K562 (cell line): ENCODE measurements around the gene SLC12A6. TPM values are rescaled to one million over a fixed set of nuclear protein-coding genes. Genes with fewer than 3 reads are reported as not detected.

Experiments
- ATAC-seq: fragments of 200-7000 bp; cut with Tn5 transposase; 3 replicates; pipeline ENCODE4 v1.9.1; 2020; ENCODE audit warnings: moderate library complexity
- BruUV-seq: library from RNA; stranded (reverse); fragments of 400-500 nt; replicated peaks from 2 replicates; lab custom pipeline; 2021; lab: Mats Ljungman, UMichigan
- CTCF ChIA-PET: fragments of 300-600 bp; formaldehyde crosslinking; extraction: SDS; loops from one replicate; lab custom pipeline; 2021; ENCODE audit warnings: low intra/inter-chr PET ratio; lab: Yijun Ruan, JAX
- POLR2A ChIA-PET: fragments of 300-600, 350-650 bp; sonication (Branson Sonifier 250); formaldehyde crosslinking; extraction: SDS; loops from one replicate; lab custom pipeline; 2021; ENCODE audit warnings: antibody characterized with exemption, inconsistent platforms; lab: Yijun Ruan, JAX
- DNase-seq, 4 experiments: peaks; one replicate each; pipeline versions ENCODE4 v3.0.0 to v3.0.0-alpha.2; 2011 to 2018; ENCODE audit warnings: low spot score in 3 of 4, mixed read lengths in 3 of 4; ENCODE audit errors: extremely low read depth in 1 of 4
- FAIRE-seq: peaks from 2 replicates; lab custom pipeline; 2011; peaks lifted over from hg19 to GRCh38; lab: Jason Lieb, UNC
- H2AFZ ChIP-seq: 2 replicates; pipeline ENCODE4 v1.6.0; 2011; ENCODE audit warnings: low read depth, low read length, control low read depth, inconsistent platforms
- H3K27ac ChIP-seq: fragments of 200-600 bp; 3 replicates; pipeline ENCODE4 v1.8.0; 2011; ENCODE audit warnings: low read depth, mild to moderate bottlenecking, control low read depth, inconsistent platforms, low read length, moderate library complexity, mixed read lengths; ENCODE audit errors: extremely low read depth
- H3K27me3 ChIP-seq, 2 experiments: fragments of 300-600 bp in 1 of 2; 2 replicates in 1 of 2; 3 replicates in 1 of 2; pipeline versions ENCODE4 v1.6.0 to v1.8.0; 2011; ENCODE audit warnings: inconsistent platforms in 2 of 2, low read length in 2 of 2, mild to moderate bottlenecking in 1 of 2, mixed read lengths in 1 of 2, moderate library complexity in 1 of 2; ENCODE audit not compliant: control insufficient read depth in 2 of 2, insufficient read depth in 2 of 2
- H3K36me3 ChIP-seq: fragments of 300-600 bp; 3 replicates; pipeline ENCODE4 v1.8.0; 2011; ENCODE audit warnings: mild to moderate bottlenecking, low read length, inconsistent platforms; ENCODE audit not compliant: control insufficient read depth, insufficient read depth
- H3K4me1 ChIP-seq, 2 experiments: fragments of 200-600 bp in 1 of 2; replicated peaks in 1 of 2; 2 replicates in 1 of 2; 3 replicates in 1 of 2; pipeline versions ENCODE4 v1.5.1 to v1.8.0; 2011; ENCODE audit warnings: inconsistent platforms in 2 of 2, low read length in 2 of 2, mild to moderate bottlenecking in 1 of 2, mixed read lengths in 1 of 2, moderate library complexity in 1 of 2; ENCODE audit not compliant: control insufficient read depth in 2 of 2, insufficient read depth in 2 of 2
- H3K4me2 ChIP-seq: 2 replicates; pipeline ENCODE4 v1.6.1; 2011; ENCODE audit warnings: low read length, control low read depth, inconsistent platforms, mixed read lengths; ENCODE audit not compliant: insufficient read depth
- H3K4me3 ChIP-seq: fragments of 200-600 bp; sonication (generic), shearing (Covaris generic); 2 replicates; pipeline ENCODE4 v1.5.1; 2016; ENCODE audit warnings: control low read depth, inconsistent platforms
- H3K79me2 ChIP-seq: fragments of 200-600 bp; 3 replicates; pipeline ENCODE4 v1.8.0; 2011; ENCODE audit warnings: low read length, inconsistent platforms; ENCODE audit not compliant: control insufficient read depth, insufficient read depth
- H3K9ac ChIP-seq, 2 experiments: 2 replicates each; pipeline versions ENCODE4 v1.6.0 to v1.6.1; 2011; ENCODE audit warnings: low read depth in 2 of 2, low read length in 2 of 2, control low read depth in 1 of 2, inconsistent platforms in 1 of 2, mild to moderate bottlenecking in 1 of 2, mixed read lengths in 1 of 2; ENCODE audit not compliant: insufficient read depth in 1 of 2
- H3K9me1 ChIP-seq: one replicate; pipeline ENCODE4 v1.6.0; 2011; ENCODE audit warnings: inconsistent platforms, mild to moderate bottlenecking, low read length, moderate library complexity; ENCODE audit not compliant: control insufficient read depth, insufficient read depth
- H3K9me3 ChIP-seq: replicated peaks from 2 replicates; pipeline ENCODE4 v1.5.1; 2011; ENCODE audit warnings: low read depth, low read length, inconsistent platforms; ENCODE audit not compliant: control insufficient read depth, insufficient read depth
- H4K20me1 ChIP-seq: replicated peaks from 2 replicates; pipeline ENCODE4 v1.6.1; 2011; ENCODE audit warnings: low read length, inconsistent platforms, mixed read lengths; ENCODE audit not compliant: control insufficient read depth, insufficient read depth
- ATF7 ChIP-seq: fragments of 450-650 bp; IDR thresholded peaks from 2 replicates; pipeline ENCODE4 v1.7.1; 2014; ENCODE audit warnings: mild to moderate bottlenecking, moderate library complexity
- CBX5 ChIP-seq: IDR thresholded peaks from 2 replicates; pipeline ENCODE4 v1.6.1; 2014; ENCODE audit warnings: low read depth, borderline replicate concordance
- CREBBP ChIP-seq: IDR thresholded peaks from one replicate; pipeline ENCODE4 v1.6.1; 2012; ENCODE audit warnings: low read depth, mild to moderate bottlenecking, control low read depth, inconsistent platforms, low read length
- CREM ChIP-seq: IDR thresholded peaks from 2 replicates; pipeline ENCODE4 v1.6.1; 2014; ENCODE audit warnings: antibody characterized with exemption, low read depth
- EGR1 ChIP-seq: fragments of 450-650 bp; conservative IDR thresholded peaks from 2 replicates; pipeline ENCODE4 v1.6.1; 2017; ENCODE audit warnings: mild to moderate bottlenecking
- HDAC1 ChIP-seq, 2 experiments: fragments of 450-650 bp; IDR thresholded peaks; 2 replicates each; pipeline ENCODE4 v1.6.1; 2016 to 2017; ENCODE audit warnings: inconsistent platforms in 1 of 2, mild to moderate bottlenecking in 1 of 2, moderate library complexity in 1 of 2
- HMG20B ChIP-seq: fragments of 250-450 bp; sonication (Bioruptor Pico); IDR thresholded peaks from 2 replicates; pipeline ENCODE4 v1.5.0; 2021; ENCODE audit warnings: mild to moderate bottlenecking
- MAZ ChIP-seq, 2 experiments: fragments of 450-650 bp in 1 of 2; sonication (generic) in 1 of 2; formaldehyde crosslinking; IDR thresholded peaks in 1 of 2; conservative IDR thresholded peaks in 1 of 2; 2 replicates each; pipeline versions ENCODE4 v1.4.0 to v1.5.0; 2020; ENCODE audit warnings: mild to moderate bottlenecking in 1 of 2, missing genetic modification reagents in 1 of 2
- MXI1 ChIP-seq: IDR thresholded peaks from 2 replicates; pipeline ENCODE4 v1.6.1; 2011; ENCODE audit warnings: low read depth, mild to moderate bottlenecking, improper control_type of control experiment, low read length
- RBBP5 ChIP-seq: fragments of 200-600 bp; sonication (generic); IDR thresholded peaks from 2 replicates; pipeline ENCODE4 v1.6.1; 2012; ENCODE audit warnings: borderline replicate concordance, mild to moderate bottlenecking, low read length, control low read depth, inconsistent platforms; ENCODE audit not compliant: insufficient read depth, poor library complexity, severe bottlenecking
- SMAD2 ChIP-seq: fragments of 150-350 bp; IDR thresholded peaks from 2 replicates; pipeline ENCODE4 v1.6.1; 2014; ENCODE audit warnings: low read depth, mild to moderate bottlenecking, low read length
- TAL1 ChIP-seq: fragments of 450-650 bp; IDR thresholded peaks from 2 replicates; pipeline ENCODE4 v1.6.1; 2016; ENCODE audit warnings: mild to moderate bottlenecking
- TRIM28 ChIP-seq: fragments of 450-650 bp; IDR thresholded peaks from 2 replicates; pipeline ENCODE4 v1.6.1; 2017
- ZNF217 ChIP-seq: sonication (generic); formaldehyde crosslinking; IDR thresholded peaks from 2 replicates; pipeline ENCODE4 v1.8.0; 2022; ENCODE audit warnings: mild to moderate bottlenecking, missing genetic modification reagents
- ZNF232 ChIP-seq: sonication (generic); formaldehyde crosslinking; IDR thresholded peaks from 2 replicates; pipeline ENCODE4 v1.8.0; 2022; ENCODE audit warnings: mild to moderate bottlenecking, missing genetic modification reagents
- ZNF445 ChIP-seq: fragments of 250-450 bp; sonication (Bioruptor Pico); IDR thresholded peaks from 2 replicates; pipeline ENCODE4 v1.4.0; 2020; ENCODE audit warnings: low read depth, mild to moderate bottlenecking, moderate library complexity
- WGBS: fragments of 100-300 bp; shearing (Covaris generic); methylation state at CpG from one replicate; pipeline ENCODE4 v1.1.6; 2016; ENCODE audit warnings: low coverage, mixed read lengths; ENCODE audit not compliant: insufficient coverage; ENCODE audit errors: missing lambda C conversion rate; 5-methylcytosine and 5-hydroxymethylcytosine counted together
- in situ Hi-C: fragments of 300-500 bp; cut with MboI; formaldehyde crosslinking; loops from 4 replicates; pipeline ENCODE4 v1.15.0; 2018; ENCODE audit warnings: inconsistent platforms, mixed read lengths
- intact Hi-C: fragments of 100-400 bp; cut with micrococcal nuclease; formaldehyde crosslinking; loops from 2 replicates; pipeline ENCODE4 v1.14.2; 2022
- polyA plus RNA-seq, 8 experiments: library from polyadenylated mRNA; depleted of rRNA in 4 of 8; stranded (reverse) in 5 of 8; unstranded in 3 of 8; fragments of >200 nt; fragmentation: Nextera tagmentation in 2 of 8; fragmentation: Illumina TruSeq in 1 of 8; extraction: Ambion mirVana in 2 of 8; extraction: Trizol in 1 of 8; gene quantifications; 2 replicates each; pipeline versions ENCODE4 v1.2.1 to v1.2.3, GENCODE V29; 2011 to 2014; ENCODE audit warnings: inconsistent platforms in 1 of 8, missing spikeins in 1 of 8
- total RNA-seq, 7 experiments: library from RNA; depleted of rRNA in 6 of 7; stranded (reverse); fragments of >200 nt in 6 of 7; fragmentation: Illumina TruSeq in 2 of 7; extraction: Trizol in 2 of 7; gene quantifications; 2 replicates each; pipeline versions ENCODE4 v1.2.1 to v1.2.3, GENCODE V29; 2011 to 2021; ENCODE audit warnings: low replicate concordance in 1 of 7
- TF ChIP-seq, protein P1 (sequence below), 2 experiments: IDR thresholded peaks; 2 replicates each; pipeline ENCODE4 v1.6.1; 2012; ENCODE audit warnings: improper control_type of control experiment in 2 of 2, low read depth in 2 of 2, low read length in 2 of 2, borderline replicate concordance in 1 of 2

SLC12A6 gene
- total and polyA plus RNA-seq, 9 of the 15 experiments (the other 6 are each of a cell fraction or from before 2014, with no cell fraction given): 1.4 to 16.4 (median 6.7) TPM

DNA sequence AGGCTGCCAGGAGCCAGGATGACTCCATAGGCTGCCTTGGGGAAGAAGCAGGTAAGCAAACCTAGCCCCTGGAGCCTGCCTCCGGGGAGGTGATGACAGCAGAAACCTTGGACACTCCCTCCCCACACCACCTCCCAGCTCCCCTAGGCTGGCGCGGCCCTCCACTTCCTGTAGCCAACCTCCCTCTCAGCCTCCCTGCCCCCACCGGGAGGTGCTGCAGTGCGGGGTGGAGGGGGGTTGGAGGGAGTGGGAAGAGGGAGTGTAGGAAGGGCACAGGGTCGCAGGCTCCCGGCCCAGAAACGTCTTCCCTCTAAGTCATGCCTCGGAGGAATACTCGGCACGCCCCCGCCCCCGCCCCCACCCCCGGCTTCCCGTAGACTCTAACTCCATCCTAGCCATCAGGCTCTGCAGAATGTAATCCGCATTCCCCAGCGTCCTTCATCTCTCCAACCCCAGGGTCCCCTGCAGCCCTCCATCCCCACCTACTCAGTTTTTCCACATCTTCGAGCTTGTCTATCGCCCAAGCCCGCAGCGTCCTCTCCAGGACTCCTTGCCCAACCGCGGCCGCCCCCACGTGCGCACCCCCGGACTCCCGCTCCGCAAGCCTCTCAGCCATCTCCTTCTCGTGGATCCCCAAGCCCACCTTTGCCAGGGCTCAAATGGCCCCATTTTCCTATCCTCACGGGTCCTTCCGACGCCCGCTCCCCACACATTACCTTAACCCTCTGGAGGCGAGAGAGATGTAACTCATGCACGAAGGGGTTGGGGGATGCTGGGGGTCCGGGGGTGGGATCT lies 28.9 kb upstream of the SLC12A6 start:
- BruUV-seq: no TSS peak
- FAIRE-seq (peak; percentile 69), DNase-seq (peak; percentile 71 to 84 (median 74)), ATAC-seq (peak; percentile 75)
- no peaks in the 10 kb centered on the region for H4K20me1 ChIP-seq
- intact Hi-C loops: loop anchor here (1.0 to 5.0 kb wide), 5 partner anchors 23 to 304 kb away; partner anchors contain the start of genes KATNBL1, NOP10 and NUTM1
- peak overlapping the region; percentile 99 for H3K4me3 ChIP-seq
- in situ Hi-C loops: loop anchor here (10.0 kb wide), 1 partner anchor 302 kb away; no protein-coding TSS in a partner anchor
- peak overlapping the region; percentile 88 for H3K4me2 ChIP-seq
- no peaks in the 10 kb centered on the region for H3K9me1 ChIP-seq
- peaks cover 24% of the 10 kb centered on the region; the same call in 2 of the 3 replicates for H3K36me3 ChIP-seq
- H3K79me2 ChIP-seq: peaks cover 10% of the 10 kb centered on the region; the same call in 2 of the 3 replicates
- H3K27me3 ChIP-seq: no peaks in the 10 kb centered on the region
- peak overlapping the region; percentile 84 for H2AFZ ChIP-seq
- no peaks in the 10 kb centered on the region for H3K9me3 ChIP-seq
- peak overlapping the region; percentile 44 to 75; a peak in 3 of 4 replicates for H3K9ac ChIP-seq
- ChIA-PET CTCF (interaction anchor here (0.9 to 2.0 kb wide), 3 partner anchors 23 to 305 kb away, joined by 5 to 18 read pairs (median 7); partner anchors contain the start of genes NOP10 and NUTM1), POLR2A (interaction anchor here (0.6 to 2.3 kb wide), 9 partner anchors 9 to 265 kb away, joined by 3 to 10 read pairs (median 4); partner anchors contain the start of genes EMC7 and PGBD4)
- 2% methylated on average over 22 of the region's 37 CpGs for WGBS
- peak overlapping the region; percentile 33; the same call in 1 of the 3 replicates for H3K27ac ChIP-seq
- H3K4me1 ChIP-seq: peaks cover 7 to 22% of the 10 kb centered on the region in 2 experiments; a peak in 4 of 5 replicates
- TF ChIP-seq HMG20B (CRISPR knock-in tag) (no peak), MXI1 (0 out of 2 replicates have a peak, but pooled peaks have one; percentile 10), RBBP5 (peak; percentile 36), TAL1 (no peak), TRIM28 (no peak), HDAC1 (IDR thresholded peaks at IDR 0.05) (peak in 1 of 2 experiments; percentile 65; a peak in 2 of 4 replicates), ATF7 (no peak), CBX5 (no peak), CREBBP (no peak), ZNF445 (CRISPR knock-in tag) (no peak), MAZ (CRISPR knock-in tag; conservative IDR thresholded peaks at IDR 0.05 in 1 of 2, IDR thresholded peaks at IDR 0.05 in 1 of 2) (peak; percentile 30 to 93; a peak in 2 of 4 replicates), ZNF232 (CRISPR knock-in tag) (no peak), CREM (0 out of 2 replicates have a peak, but pooled peaks have one; percentile 12), ZNF217 (CRISPR knock-in tag) (no peak), SMAD2 (no peak), EGR1 (peak; percentile 72)
- TF ChIP-seq, protein P1, sequence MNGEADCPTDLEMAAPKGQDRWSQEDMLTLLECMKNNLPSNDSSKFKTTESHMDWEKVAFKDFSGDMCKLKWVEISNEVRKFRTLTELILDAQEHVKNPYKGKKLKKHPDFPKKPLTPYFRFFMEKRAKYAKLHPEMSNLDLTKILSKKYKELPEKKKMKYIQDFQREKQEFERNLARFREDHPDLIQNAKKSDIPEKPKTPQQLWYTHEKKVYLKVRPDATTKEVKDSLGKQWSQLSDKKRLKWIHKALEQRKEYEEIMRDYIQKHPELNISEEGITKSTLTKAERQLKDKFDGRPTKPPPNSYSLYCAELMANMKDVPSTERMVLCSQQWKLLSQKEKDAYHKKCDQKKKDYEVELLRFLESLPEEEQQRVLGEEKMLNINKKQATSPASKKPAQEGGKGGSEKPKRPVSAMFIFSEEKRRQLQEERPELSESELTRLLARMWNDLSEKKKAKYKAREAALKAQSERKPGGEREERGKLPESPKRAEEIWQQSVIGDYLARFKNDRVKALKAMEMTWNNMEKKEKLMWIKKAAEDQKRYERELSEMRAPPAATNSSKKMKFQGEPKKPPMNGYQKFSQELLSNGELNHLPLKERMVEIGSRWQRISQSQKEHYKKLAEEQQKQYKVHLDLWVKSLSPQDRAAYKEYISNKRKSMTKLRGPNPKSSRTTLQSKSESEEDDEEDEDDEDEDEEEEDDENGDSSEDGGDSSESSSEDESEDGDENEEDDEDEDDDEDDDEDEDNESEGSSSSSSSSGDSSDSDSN (IDR thresholded peaks at IDR 0.05; ENCODE audit: borderline replicate concordance in 1 of 2, low read depth in 2 of 2, low read length in 2 of 2): no peak
